SU-DHL-6 (cell line): ENCODE results near the gene DPP9.

Experiments
- H2AFZ ChIP-seq: fragments of 200-600 bp; sonication (generic); 2 replicates; pipeline ENCODE4 v1.6.1; 2014; ENCODE audit warnings: low read depth, mild to moderate bottlenecking, moderate library complexity, mixed read lengths, antibody characterized with exemption, low read length; ENCODE audit not compliant: severe bottlenecking
- H3F3A ChIP-seq: fragments of 200-600 bp; shearing (Covaris generic); 2 replicates; pipeline ENCODE4 v1.6.0; 2016; ENCODE audit warnings: antibody characterized with exemption, mild to moderate bottlenecking; ENCODE audit not compliant: insufficient read depth
- H3K27ac ChIP-seq: fragments of 200-600 bp; sonication (generic); 2 replicates; pipeline ENCODE4 v1.5.1; 2016; ENCODE audit warnings: low read depth, mild to moderate bottlenecking, low read length, moderate library complexity, mixed read lengths
- H3K27me3 ChIP-seq: fragments of 200-600 bp; sonication (generic), shearing (Covaris generic); 2 replicates; pipeline ENCODE4 v1.6.0; 2014; ENCODE audit warnings: mild to moderate bottlenecking, low read length
- H3K36me3 ChIP-seq: fragments of 200-600 bp; sonication (generic); 2 replicates; pipeline ENCODE4 v1.6.1; 2014; ENCODE audit warnings: mild to moderate bottlenecking, low read length, mixed read lengths
- H3K4me2 ChIP-seq: fragments of 300-600, 200-600 bp; shearing (Covaris generic), sonication (generic); 2 replicates; pipeline ENCODE4 v1.6.0; 2014; ENCODE audit warnings: low read length, low read depth, mild to moderate bottlenecking; ENCODE audit not compliant: poor library complexity, severe bottlenecking
- H3K4me3 ChIP-seq: fragments of 200-600 bp; sonication (generic); 2 replicates; pipeline ENCODE4 v1.5.1; 2014; ENCODE audit warnings: antibody characterized with exemption, low read length, mild to moderate bottlenecking, mixed read lengths; ENCODE audit not compliant: insufficient read depth, poor library complexity, severe bottlenecking
- H3K79me2 ChIP-seq: fragments of 200-600 bp; sonication (generic); 2 replicates; pipeline ENCODE4 v1.6.1; 2014; ENCODE audit warnings: mild to moderate bottlenecking, low read length, moderate library complexity; ENCODE audit not compliant: insufficient read depth
- H3K9ac ChIP-seq: fragments of 200-600 bp; sonication (generic); 2 replicates; pipeline ENCODE4 v1.7.0; 2014; ENCODE audit warnings: mild to moderate bottlenecking, low read length
- H3K9me2 ChIP-seq: fragments of 200-600 bp; sonication (generic); replicated peaks from 2 replicates; pipeline ENCODE4 v1.6.1; 2014; ENCODE audit warnings: low read length; ENCODE audit not compliant: insufficient read depth
- H3K9me3 ChIP-seq: fragments of 200-600 bp; sonication (generic); 2 replicates; pipeline ENCODE4 v1.6.1; 2014; ENCODE audit warnings: low read length, mixed read lengths; ENCODE audit not compliant: insufficient read depth
- H4K20me1 ChIP-seq: fragments of 200-600 bp; sonication (generic); 2 replicates; pipeline ENCODE4 v1.6.1; 2014; ENCODE audit warnings: low read depth, mild to moderate bottlenecking, antibody characterized with exemption, low read length, moderate library complexity, mixed read lengths
- CTCF ChIP-seq: fragments of 200-600 bp; sonication (generic); IDR thresholded peaks from one replicate; pipeline ENCODE4 v1.5.1; 2017; ENCODE audit warnings: antibody characterized with exemption, mild to moderate bottlenecking, low read length, moderate library complexity; ENCODE audit not compliant: insufficient read depth, poor library complexity, severe bottlenecking
- EZH2phosphoT487 ChIP-seq: fragments of 200-600 bp; sonication (generic), shearing (Covaris generic); conservative IDR thresholded peaks from 2 replicates; pipeline ENCODE4 v1.6.1; 2018; ENCODE audit warnings: mild to moderate bottlenecking, antibody characterized with exemption, low read length, moderate library complexity, mixed read lengths

Gene DPP9

DNA sequence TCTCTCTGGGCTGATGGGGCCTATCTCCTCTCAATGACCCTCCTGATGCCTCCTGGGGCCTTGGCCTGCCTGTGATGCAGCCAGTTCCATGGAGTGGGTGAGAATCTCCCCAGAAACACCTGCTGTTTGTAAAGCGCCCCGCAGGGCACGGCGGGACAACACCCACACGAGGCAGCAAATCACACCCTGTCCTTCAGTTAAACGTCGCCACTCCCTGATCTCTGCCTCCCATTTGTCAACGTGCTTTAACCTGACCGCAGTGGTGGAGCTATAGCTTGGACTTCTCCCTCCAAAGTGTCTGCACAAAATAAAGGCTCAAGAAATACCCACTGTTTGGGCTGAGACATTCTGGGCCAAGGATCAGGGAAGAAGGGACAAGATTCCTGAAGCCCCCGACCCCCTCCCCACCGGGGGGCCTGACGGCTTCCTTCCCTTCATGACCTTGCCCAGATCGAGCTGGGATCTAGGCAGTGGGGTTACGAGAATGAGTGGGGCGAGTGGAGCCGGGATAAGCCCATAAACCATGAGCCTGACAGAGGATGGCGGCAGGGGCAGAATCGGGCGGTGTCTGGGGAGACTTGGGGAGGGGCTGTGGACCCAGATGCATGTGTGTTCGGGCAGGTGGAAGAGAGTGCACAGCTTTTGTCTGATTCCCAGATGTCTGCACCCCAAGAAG is 61.5 kb downstream of the DPP9 start:
- H3F3A ChIP-seq, result no peaks in the 10 kb centered on the region
- no peak overlapping the region for H3K9ac ChIP-seq
- H3K4me3 ChIP-seq, result no peak overlapping the region
- no peak overlapping the region for H3K27ac ChIP-seq
- H3K4me2 ChIP-seq, result no peak overlapping the region
- no peaks in the 10 kb centered on the region for H3K9me2 ChIP-seq
- no peaks in the 10 kb centered on the region for H3K9me3 ChIP-seq
- no peak overlapping the region for H2AFZ ChIP-seq
- H3K79me2 ChIP-seq, result no peaks in the 10 kb centered on the region; the same call in 1 of the 2 replicates
- TF ChIP-seq EZH2phosphoT487, result no peak
- TF ChIP-seq CTCF, result no peak
- H3K27me3 ChIP-seq, result no peaks in the 10 kb centered on the region
- no peaks in the 10 kb centered on the region for H4K20me1 ChIP-seq
- no peaks in the 10 kb centered on the region for H3K36me3 ChIP-seq

DNA sequence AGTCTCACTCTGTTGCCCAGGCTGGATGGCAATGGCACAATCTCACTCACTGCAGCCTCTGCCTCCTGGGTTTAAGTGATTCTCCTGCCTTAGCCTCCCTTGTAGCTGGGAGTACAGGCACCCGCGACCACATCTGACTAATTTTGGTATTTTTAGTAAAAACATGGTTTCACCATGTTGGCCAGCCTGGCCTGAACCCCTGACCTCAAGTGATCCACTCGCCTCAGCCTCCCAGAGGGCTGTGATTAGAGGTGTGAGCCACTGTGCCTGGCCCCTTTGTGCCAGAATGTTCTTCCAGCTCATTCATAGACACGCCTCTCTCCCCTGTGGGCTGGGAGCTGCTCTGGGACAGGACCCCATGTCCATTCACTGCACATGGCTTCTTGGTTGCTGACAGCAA is 62.6 kb downstream of the DPP9 start:
- Histone ChIP-seq H3F3A (no peaks in the 10 kb centered on the region), H2AFZ (no peak overlapping the region), H3K27me3 (no peaks in the 10 kb centered on the region), H3K9me2 (no peaks in the 10 kb centered on the region), H3K9ac (no peak overlapping the region), H4K20me1 (no peaks in the 10 kb centered on the region), H3K27ac (no peak overlapping the region), H3K36me3 (no peaks in the 10 kb centered on the region), H3K79me2 (no peaks in the 10 kb centered on the region; the same call in 1 of the 2 replicates), H3K4me3 (no peak overlapping the region), H3K4me2 (no peak overlapping the region), H3K9me3 (no peaks in the 10 kb centered on the region)
- TF ChIP-seq EZH2phosphoT487, result no peak
- no peak for TF ChIP-seq CTCF

GRCh38 chr19:4660181-4660791 is 63.4 kb downstream of the DPP9 start:
- H3K9me2 ChIP-seq, result no peaks in the 10 kb centered on the region
- H3K27ac ChIP-seq, result no peak overlapping the region
- TF ChIP-seq EZH2phosphoT487, result no peak
- TF ChIP-seq CTCF, result no peak
- no peak overlapping the region for H3K9ac ChIP-seq
- no peaks in the 10 kb centered on the region for H3K9me3 ChIP-seq
- no peak overlapping the region for H2AFZ ChIP-seq
- H3K4me2 ChIP-seq, result no peak overlapping the region
- no peak overlapping the region for H3K4me3 ChIP-seq
- no peaks in the 10 kb centered on the region; the same call in 1 of the 2 replicates for H3K79me2 ChIP-seq
- no peaks in the 10 kb centered on the region for H4K20me1 ChIP-seq
- no peaks in the 10 kb centered on the region for H3K36me3 ChIP-seq
- H3F3A ChIP-seq, result no peaks in the 10 kb centered on the region
- no peaks in the 10 kb centered on the region for H3K27me3 ChIP-seq
